ENCODE data around the gene CFAP251. TPM values are rescaled to one million over a fixed set of nuclear protein-coding genes. Genes with fewer than 3 reads are reported as not detected.
"Not testable (repeated sequence)": the region's sequence is repeated elsewhere in the genome, so short reads cannot be mapped to it uniquely, and the experiment has no call there.

The CFAP251 gene
- total and polyA plus RNA-seq, 2 of the 8 experiments (the other 6 are each of a cell fraction or from before 2014, with no cell fraction given) = 1.8 to 2.9 TPM

GRCh38 chr12:121986489-121987245 lies 68.3 kb downstream of the CFAP251 start (continued):
- TF ChIP-seq EZH2 (IDR thresholded peaks at IDR 0.05; ENCODE audit: low read depth, low read length, severe bottlenecking) (no peak), CEBPB (IDR thresholded peaks at IDR 0.05; ENCODE audit: low read depth, low read length) (no peak), SIX5 (IDR thresholded peaks at IDR 0.05; ENCODE audit: low read depth, low read length) (no peak)

- H2BK5ac ChIP-seq (ENCODE audit: low read depth, low read length); H2BK12ac ChIP-seq (ENCODE audit: low read depth, low read length); FAIRE-seq; H3K79me1 ChIP-seq (ENCODE audit: low read depth, low read length); H3K4me1 ChIP-seq (replicated peaks in 1 of 4; ENCODE audit: control insufficient read depth in 3 of 4, insufficient read depth in 4 of 4, low read length in 3 of 4); H3K27me3 ChIP-seq (replicated peaks in 1 of 4; ENCODE audit: control insufficient read depth in 3 of 4, extremely low read depth in 1 of 4, insufficient read depth in 3 of 4, low read length in 3 of 4); H3K18ac ChIP-seq (ENCODE audit: extremely low read depth, low read length); DNase-seq (ENCODE audit: low read depth in 1 of 2, low spot score in 2 of 2); H3K79me2 ChIP-seq (ENCODE audit: control insufficient read depth in 1 of 2, insufficient read depth in 2 of 2, low read length in 2 of 2); H3K36me3 ChIP-seq (ENCODE audit: control insufficient read depth in 2 of 4, insufficient read depth in 4 of 4, low read length in 3 of 4); H3K4ac ChIP-seq (replicated peaks; ENCODE audit: insufficient read length, low read depth, low read length); H4K8ac ChIP-seq (ENCODE audit: extremely low read depth, insufficient read depth, low read length); H3K56ac ChIP-seq (replicated peaks; ENCODE audit: insufficient read length, low read depth, low read length); H2AK5ac ChIP-seq (ENCODE audit: low read depth, low read length); H3K27ac ChIP-seq (ENCODE audit: low read depth, low read length); H3K23me2 ChIP-seq (ENCODE audit: low read depth, low read length); H2BK20ac ChIP-seq (ENCODE audit: low read length); H3K4me3 ChIP-seq (ENCODE audit: extremely low read depth in 1 of 4, insufficient read depth in 2 of 4, low read depth in 3 of 4, low read length in 4 of 4); H3K23ac ChIP-seq (ENCODE audit: insufficient read length); POLR2A ChIA-PET (ENCODE audit: partially characterized antibody); H4K20me1 ChIP-seq (replicated peaks in 1 of 2; ENCODE audit: control insufficient read depth in 1 of 2, insufficient read depth in 2 of 2, low read length in 2 of 2); H4K5ac ChIP-seq (ENCODE audit: insufficient read length, low read depth, low read length); H2AFZ ChIP-seq (ENCODE audit: low read length); H3K4me2 ChIP-seq (ENCODE audit: insufficient read depth in 1 of 2, low read depth in 2 of 2, low read length in 2 of 2); H4K91ac ChIP-seq (replicated peaks; ENCODE audit: insufficient read length, low read length); H2BK120ac ChIP-seq (replicated peaks; ENCODE audit: low read depth, low read length); H3K9ac ChIP-seq (replicated peaks in 1 of 4; ENCODE audit: extremely low read depth in 1 of 4, low read depth in 3 of 4, low read length in 3 of 4); H3K14ac ChIP-seq (ENCODE audit: insufficient read length); H2BK15ac ChIP-seq (ENCODE audit: low read length): not testable (repeated sequence)
- H3K9me3 ChIP-seq (ENCODE audit: insufficient read depth in 2 of 2, low read depth in 1 of 2, low read length in 1 of 2) = peaks cover 3 to 10% of the 10 kb centered on the region in 2 experiments; a peak in 2 of 4 replicates
- CTCF ChIA-PET (ENCODE audit: partially characterized antibody) = interaction anchor here (1.2 kb wide), 1 partner anchor 67 kb away, joined by 3 read pairs; no protein-coding TSS in a partner anchor
- 90% methylated on average over 7 of the region's 10 CpGs; no CpG with 5 or more reads in 1 of the 2 experiments for whole genome bisulfite sequencing, 2 experiments (ENCODE audit: extremely low coverage in 1 of 2, insufficient coverage in 1 of 2, insufficient read length in 1 of 2, insufficient replicate concordance in 2 of 2, low coverage in 1 of 2, low lambda C conversion rate in 2 of 2, missing lambda C conversion rate in 1 of 2)
Observed at GRCh38 chr12:121988519-121988918, 70.1 kb downstream of the CFAP251 start.

Measured in H1 (cell line).